Measurements from ENCODE around the gene CUL7.

Gene CUL7

DNA sequence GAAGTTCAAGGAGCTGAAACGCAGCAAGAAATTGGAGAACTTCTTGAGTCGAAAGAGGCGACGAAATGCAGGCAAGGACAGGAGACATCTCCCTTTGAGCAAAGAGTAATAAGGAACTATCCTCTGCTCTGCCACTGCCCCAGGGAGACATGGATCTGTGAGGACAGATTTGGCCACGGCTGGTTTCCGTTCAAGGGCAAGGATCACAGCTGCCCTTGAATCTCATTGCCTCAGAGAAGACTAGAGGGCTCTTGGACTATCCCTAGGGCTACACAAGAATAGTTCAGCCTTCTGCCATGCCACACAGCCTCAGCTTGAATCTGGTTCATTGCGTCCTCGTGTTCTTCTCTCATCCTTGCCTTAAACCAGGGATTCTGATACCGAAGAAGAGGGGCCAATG lies 24.5 kb downstream of the CUL7 start:
- H3K4me3 ChIP-seq (replicated peaks; ENCODE audit: low read depth, low read length), result no peak overlapping the region
- TF ChIP-seq, protein P1, sequence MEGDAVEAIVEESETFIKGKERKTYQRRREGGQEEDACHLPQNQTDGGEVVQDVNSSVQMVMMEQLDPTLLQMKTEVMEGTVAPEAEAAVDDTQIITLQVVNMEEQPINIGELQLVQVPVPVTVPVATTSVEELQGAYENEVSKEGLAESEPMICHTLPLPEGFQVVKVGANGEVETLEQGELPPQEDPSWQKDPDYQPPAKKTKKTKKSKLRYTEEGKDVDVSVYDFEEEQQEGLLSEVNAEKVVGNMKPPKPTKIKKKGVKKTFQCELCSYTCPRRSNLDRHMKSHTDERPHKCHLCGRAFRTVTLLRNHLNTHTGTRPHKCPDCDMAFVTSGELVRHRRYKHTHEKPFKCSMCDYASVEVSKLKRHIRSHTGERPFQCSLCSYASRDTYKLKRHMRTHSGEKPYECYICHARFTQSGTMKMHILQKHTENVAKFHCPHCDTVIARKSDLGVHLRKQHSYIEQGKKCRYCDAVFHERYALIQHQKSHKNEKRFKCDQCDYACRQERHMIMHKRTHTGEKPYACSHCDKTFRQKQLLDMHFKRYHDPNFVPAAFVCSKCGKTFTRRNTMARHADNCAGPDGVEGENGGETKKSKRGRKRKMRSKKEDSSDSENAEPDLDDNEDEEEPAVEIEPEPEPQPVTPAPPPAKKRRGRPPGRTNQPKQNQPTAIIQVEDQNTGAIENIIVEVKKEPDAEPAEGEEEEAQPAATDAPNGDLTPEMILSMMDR (IDR thresholded peaks at IDR 0.05; ENCODE audit: low read depth, low read length, missing control alignments), result no peak
- no peak for DNase-seq (ENCODE audit: extremely low read depth, low read depth)

GRCh38 chr6:43026365-43026764 lies 27.3 kb downstream of the CUL7 start:
- H3K4me3 ChIP-seq (replicated peaks; ENCODE audit: low read depth, low read length), result no peak overlapping the region
- TF ChIP-seq, protein P1 (IDR thresholded peaks at IDR 0.05; ENCODE audit: low read depth, low read length, missing control alignments), result no peak
- DNase-seq (ENCODE audit: extremely low read depth, low read depth), result no peak

GRCh38 chr6:43024436-43024835 lies 29.2 kb downstream of the CUL7 start:
- no peak overlapping the region for H3K4me3 ChIP-seq (replicated peaks; ENCODE audit: low read depth, low read length)
- DNase-seq (ENCODE audit: extremely low read depth, low read depth), result no peak
- TF ChIP-seq, protein P1 (IDR thresholded peaks at IDR 0.05; ENCODE audit: low read depth, low read length, missing control alignments), result no peak

GRCh38 chr6:43021270-43022047 lies 32.2 kb downstream of the CUL7 start, which contains the start of gene RRP36:
TSS of gene RRP36 (plus strand) at chr6:43021623. CDS start at chr6:43021655, 32 bp downstream.
- peak; percentile 29 for DNase-seq (ENCODE audit: extremely low read depth, low read depth)
- H3K4me3 ChIP-seq (replicated peaks; ENCODE audit: low read depth, low read length), result peak within 1 kb of the TSS; percentile 72
- TF ChIP-seq, protein P1 (IDR thresholded peaks at IDR 0.05; ENCODE audit: low read depth, low read length, missing control alignments), result no peak

- H3K4me3 ChIP-seq (replicated peaks; ENCODE audit: low read depth, low read length), result peak overlapping the region; percentile 72
- DNase-seq (ENCODE audit: extremely low read depth, low read depth), result no peak
- TF ChIP-seq, protein P1 (IDR thresholded peaks at IDR 0.05; ENCODE audit: low read depth, low read length, missing control alignments), result no peak
Measured at GRCh38 chr6:43020847-43021246, 32.8 kb downstream of the CUL7 start.

- no peak overlapping the region for H3K4me3 ChIP-seq (replicated peaks; ENCODE audit: low read depth, low read length)
- TF ChIP-seq, protein P1 (IDR thresholded peaks at IDR 0.05; ENCODE audit: low read depth, low read length, missing control alignments), result no peak
- no peak for DNase-seq (ENCODE audit: extremely low read depth, low read depth)
Measured at GRCh38 chr6:43020052-43020705, 33.5 kb downstream of the CUL7 start.
